MM.1S (cell line): ENCODE measurements around the gene F13A1.

ENCODE experiments used
- DNase-seq: peaks from one replicate; pipeline ENCODE4 v3.0.0-alpha.2; 2015
- H2AFZ ChIP-seq: fragments of 300-600 bp; sonication (generic); 2 replicates; pipeline ENCODE4 v1.6.0; 2016; ENCODE audit warnings: antibody characterized with exemption, low read length
- H3F3A ChIP-seq: fragments of 300-600 bp; sonication (generic); 2 replicates; pipeline ENCODE4 v1.6.1; 2016; ENCODE audit warnings: mild to moderate bottlenecking, antibody characterized with exemption, low read length, moderate library complexity, mixed read lengths; ENCODE audit not compliant: insufficient read depth
- H3K27ac ChIP-seq: fragments of 300-600 bp; sonication (generic); 2 replicates; pipeline ENCODE4 v1.5.1; 2016; ENCODE audit warnings: mild to moderate bottlenecking, low read length
- H3K27me3 ChIP-seq: fragments of 300-600 bp; sonication (generic); replicated peaks from 2 replicates; pipeline ENCODE4 v1.6.0; 2016; ENCODE audit warnings: low read length; ENCODE audit not compliant: insufficient read depth
- H3K36me3 ChIP-seq: fragments of 300-600 bp; sonication (generic); replicated peaks from 2 replicates; pipeline ENCODE4 v1.6.1; 2016; ENCODE audit warnings: mild to moderate bottlenecking, low read length, mixed read lengths; ENCODE audit not compliant: insufficient read depth
- H3K4me1 ChIP-seq: fragments of 300-600 bp; sonication (generic); 2 replicates; pipeline ENCODE4 v1.6.1; 2016; ENCODE audit warnings: low read length, mixed read lengths
- H3K4me2 ChIP-seq: fragments of 300-600 bp; sonication (generic); 2 replicates; pipeline ENCODE4 v1.6.0; 2016; ENCODE audit warnings: low read depth, low read length
- H3K4me3 ChIP-seq: fragments of 300-600 bp; sonication (generic); 2 replicates; pipeline ENCODE4 v1.5.1; 2016; ENCODE audit warnings: low read length, mixed read lengths
- H3K79me2 ChIP-seq: fragments of 300-600 bp; sonication (generic); 2 replicates; pipeline ENCODE4 v1.6.1; 2016; ENCODE audit warnings: mixed run types, low read length, mixed read lengths
- H3K9ac ChIP-seq: fragments of 300-600 bp; sonication (generic); 2 replicates; pipeline ENCODE4 v1.6.1; 2016; ENCODE audit warnings: low read length, mixed read lengths
- H3K9me2 ChIP-seq: fragments of 300-600 bp; sonication (generic); replicated peaks from 2 replicates; pipeline ENCODE4 v1.6.1; 2016; ENCODE audit warnings: mild to moderate bottlenecking, low read length, mixed read lengths; ENCODE audit not compliant: insufficient read depth
- H3K9me3 ChIP-seq: fragments of 300-600 bp; sonication (generic); replicated peaks from 2 replicates; pipeline ENCODE4 v1.6.1; 2016; ENCODE audit warnings: mild to moderate bottlenecking, low read length, mixed read lengths; ENCODE audit not compliant: insufficient read depth
- H4K20me1 ChIP-seq: fragments of 300-600 bp; sonication (generic); 2 replicates; pipeline ENCODE4 v1.6.1; 2016; ENCODE audit warnings: mild to moderate bottlenecking, low read length, moderate library complexity, mixed read lengths; ENCODE audit not compliant: insufficient read depth
- EZH2 ChIP-seq: fragments of 300-600 bp; sonication (generic); optimal IDR thresholded peaks from 2 replicates; pipeline ENCODE3; 2017; ENCODE audit warnings: low read depth, mild to moderate bottlenecking, antibody characterized with exemption, low read length, mixed read lengths
- EZH2phosphoT487 ChIP-seq: fragments of 300-600 bp; sonication (generic); IDR thresholded peaks from 2 replicates; pipeline ENCODE4 v1.6.1; 2018; ENCODE audit warnings: antibody characterized with exemption, low read length
- TF ChIP-seq, protein P1 (sequence below): fragments of 300-600 bp; sonication (generic); IDR thresholded peaks from 2 replicates; pipeline ENCODE4 v1.5.1; 2016; ENCODE audit warnings: antibody characterized with exemption, low read length, mixed read lengths

F13A1 gene

GRCh38 chr6:6317386-6317785 lies 3.1 kb downstream of the F13A1 start:
- H3K9me2 ChIP-seq = no peaks in the 10 kb centered on the region
- no peak overlapping the region for H3K9ac ChIP-seq
- TF ChIP-seq, protein P1, sequence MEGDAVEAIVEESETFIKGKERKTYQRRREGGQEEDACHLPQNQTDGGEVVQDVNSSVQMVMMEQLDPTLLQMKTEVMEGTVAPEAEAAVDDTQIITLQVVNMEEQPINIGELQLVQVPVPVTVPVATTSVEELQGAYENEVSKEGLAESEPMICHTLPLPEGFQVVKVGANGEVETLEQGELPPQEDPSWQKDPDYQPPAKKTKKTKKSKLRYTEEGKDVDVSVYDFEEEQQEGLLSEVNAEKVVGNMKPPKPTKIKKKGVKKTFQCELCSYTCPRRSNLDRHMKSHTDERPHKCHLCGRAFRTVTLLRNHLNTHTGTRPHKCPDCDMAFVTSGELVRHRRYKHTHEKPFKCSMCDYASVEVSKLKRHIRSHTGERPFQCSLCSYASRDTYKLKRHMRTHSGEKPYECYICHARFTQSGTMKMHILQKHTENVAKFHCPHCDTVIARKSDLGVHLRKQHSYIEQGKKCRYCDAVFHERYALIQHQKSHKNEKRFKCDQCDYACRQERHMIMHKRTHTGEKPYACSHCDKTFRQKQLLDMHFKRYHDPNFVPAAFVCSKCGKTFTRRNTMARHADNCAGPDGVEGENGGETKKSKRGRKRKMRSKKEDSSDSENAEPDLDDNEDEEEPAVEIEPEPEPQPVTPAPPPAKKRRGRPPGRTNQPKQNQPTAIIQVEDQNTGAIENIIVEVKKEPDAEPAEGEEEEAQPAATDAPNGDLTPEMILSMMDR = no peak
- TF ChIP-seq EZH2phosphoT487 (no peak), EZH2 (no peak)
- DNase-seq = no peak
- H2AFZ ChIP-seq = no peak overlapping the region
- no peaks in the 10 kb centered on the region for H4K20me1 ChIP-seq
- H3K27ac ChIP-seq = no peak overlapping the region
- H3K4me3 ChIP-seq = no peak overlapping the region
- no peaks in the 10 kb centered on the region for H3K9me3 ChIP-seq
- no peak overlapping the region for H3K4me2 ChIP-seq
- H3K4me1 ChIP-seq = no peaks in the 10 kb centered on the region
- no peaks in the 10 kb centered on the region for H3K27me3 ChIP-seq
- no peaks in the 10 kb centered on the region for H3K36me3 ChIP-seq
- no peaks in the 10 kb centered on the region for H3F3A ChIP-seq
- no peaks in the 10 kb centered on the region for H3K79me2 ChIP-seq

DNA sequence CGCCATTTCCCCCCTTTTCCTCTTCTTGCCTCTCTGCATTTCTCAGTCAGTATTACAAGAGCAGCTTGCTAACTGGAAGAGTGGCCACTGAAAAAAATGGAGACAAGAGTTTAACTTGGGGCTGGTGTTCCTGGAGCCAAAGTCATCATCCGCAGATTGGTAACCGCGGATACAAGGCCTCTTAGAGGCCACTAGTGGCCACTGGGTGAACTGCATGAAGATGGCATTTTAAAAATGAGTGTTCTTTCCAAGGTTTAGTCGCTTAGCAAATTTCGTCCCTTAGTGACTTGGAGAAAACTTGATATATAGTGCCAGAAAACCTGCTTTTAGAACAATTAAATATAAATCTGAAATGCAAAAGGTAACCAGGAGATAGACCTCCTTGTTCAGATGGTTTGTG lies 4.8 kb downstream of the F13A1 start:
- H3K9me3 ChIP-seq = no peaks in the 10 kb centered on the region
- H2AFZ ChIP-seq = no peak overlapping the region
- H3K36me3 ChIP-seq = no peaks in the 10 kb centered on the region
- H4K20me1 ChIP-seq = no peaks in the 10 kb centered on the region
- peak; percentile 38 for DNase-seq
- no peaks in the 10 kb centered on the region for H3K9me2 ChIP-seq
- no peaks in the 10 kb centered on the region for H3K4me1 ChIP-seq
- H3K79me2 ChIP-seq = no peaks in the 10 kb centered on the region
- no peak overlapping the region for H3K4me2 ChIP-seq
- TF ChIP-seq EZH2phosphoT487 (no peak), EZH2 (no peak)
- TF ChIP-seq, protein P1 = peak; percentile 75
- H3F3A ChIP-seq = no peaks in the 10 kb centered on the region
- no peak overlapping the region for H3K9ac ChIP-seq
- H3K27ac ChIP-seq = no peak overlapping the region
- H3K27me3 ChIP-seq = no peaks in the 10 kb centered on the region
- no peak overlapping the region for H3K4me3 ChIP-seq

DNA sequence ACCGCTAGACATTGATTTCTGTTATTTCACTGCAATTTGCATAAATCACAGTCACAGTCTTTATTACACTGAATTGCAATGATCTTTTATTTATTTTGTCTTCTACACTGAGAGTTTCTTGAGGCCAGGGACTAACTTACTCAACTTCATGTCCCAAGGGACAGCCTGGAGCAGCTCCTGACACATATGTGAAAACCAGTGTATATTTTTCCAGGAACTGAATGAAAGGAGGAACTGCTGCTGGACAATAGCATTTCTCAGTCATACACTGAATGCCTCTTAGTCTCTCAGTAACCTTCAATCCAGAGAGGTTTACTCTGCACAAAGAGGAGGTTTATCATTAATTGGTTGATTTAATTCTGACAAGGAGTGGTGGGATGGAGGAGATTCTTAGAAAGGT lies 5.9 kb downstream of the F13A1 start:
- TF ChIP-seq EZH2phosphoT487 = no peak
- TF ChIP-seq, protein P1 = no peak
- Histone ChIP-seq H3K4me3 (no peak overlapping the region), H4K20me1 (no peaks in the 10 kb centered on the region), H3K27me3 (no peaks in the 10 kb centered on the region), H3K9me3 (no peaks in the 10 kb centered on the region), H3K79me2 (no peaks in the 10 kb centered on the region), H3K36me3 (no peaks in the 10 kb centered on the region), H3K27ac (no peak overlapping the region), H3F3A (no peaks in the 10 kb centered on the region), H3K9me2 (no peaks in the 10 kb centered on the region), H3K9ac (no peak overlapping the region), H3K4me2 (no peak overlapping the region), H2AFZ (no peak overlapping the region), H3K4me1 (no peaks in the 10 kb centered on the region)
- no peak for DNase-seq

DNA sequence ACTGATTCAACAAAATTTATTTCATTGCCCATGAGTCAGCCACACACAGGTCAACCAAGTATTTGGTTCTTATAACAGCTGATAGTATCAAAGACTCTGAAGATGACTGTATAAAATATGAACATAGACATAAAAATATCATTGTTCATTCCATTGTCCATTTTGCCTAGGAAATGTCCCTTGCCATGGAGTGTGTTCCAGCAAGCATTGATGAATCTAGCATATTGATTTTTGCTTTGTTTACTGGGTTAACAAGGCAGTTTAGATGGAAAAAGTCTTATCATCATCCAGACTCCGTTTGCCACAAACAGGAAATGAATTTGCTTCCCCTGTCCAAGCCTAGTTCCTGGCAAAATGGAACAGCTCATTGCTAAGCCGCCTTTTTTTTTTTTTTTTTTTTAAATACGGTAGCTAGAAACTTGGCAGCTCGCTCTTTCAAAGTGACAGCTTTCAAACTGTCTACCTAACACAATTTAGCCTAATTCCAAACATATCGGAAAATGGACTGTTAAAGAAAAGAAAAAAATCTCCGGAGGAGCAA lies 7.5 kb downstream of the F13A1 start:
- no peak overlapping the region for H3K9ac ChIP-seq
- H3K9me3 ChIP-seq = no peaks in the 10 kb centered on the region
- H3F3A ChIP-seq = no peaks in the 10 kb centered on the region
- H2AFZ ChIP-seq = no peak overlapping the region
- no peak overlapping the region for H3K27ac ChIP-seq
- TF ChIP-seq EZH2phosphoT487 (no peak), EZH2 (no peak)
- TF ChIP-seq, protein P1 = no peak
- no peak for DNase-seq
- no peak overlapping the region for H3K4me2 ChIP-seq
- no peak overlapping the region for H3K4me3 ChIP-seq
- H3K79me2 ChIP-seq = no peaks in the 10 kb centered on the region
- H3K4me1 ChIP-seq = no peaks in the 10 kb centered on the region
- H3K36me3 ChIP-seq = no peaks in the 10 kb centered on the region
- H3K27me3 ChIP-seq = no peaks in the 10 kb centered on the region
- no peaks in the 10 kb centered on the region for H4K20me1 ChIP-seq
- H3K9me2 ChIP-seq = no peaks in the 10 kb centered on the region
